Neural cell (in vitro differentiated cells): ENCODE results near the gene IQSEC2.

Source experiments
- CTCF ChIP-seq: fragments of 450-650 bp; IDR thresholded peaks from 2 replicates; pipeline ENCODE4 v1.5.1; 2014; ENCODE audit warnings: antibody characterized with exemption, mild to moderate bottlenecking, moderate library complexity; ENCODE audit not compliant: poor library complexity, severe bottlenecking
- EP300 ChIP-seq: fragments of 450-650 bp; conservative IDR thresholded peaks from 2 replicates; pipeline ENCODE4 v1.6.1; 2014; ENCODE audit warnings: antibody characterized with exemption, mild to moderate bottlenecking, moderate library complexity; ENCODE audit not compliant: poor library complexity, severe bottlenecking
- EZH2 ChIP-seq: fragments of 200-600, 300-800 bp; shearing (Covaris generic), sonication (generic); IDR thresholded peaks from 2 replicates; pipeline ENCODE4 v1.6.1; 2014; ENCODE audit warnings: antibody characterized with exemption, low read length, borderline replicate concordance, mild to moderate bottlenecking; ENCODE audit not compliant: insufficient read depth, poor library complexity, severe bottlenecking
- POLR2AphosphoS5 ChIP-seq: IDR thresholded peaks from 2 replicates; pipeline ENCODE4 v1.6.1; 2012
- REST ChIP-seq: IDR thresholded peaks from 2 replicates; pipeline ENCODE4 v1.6.1; 2012; ENCODE audit warnings: borderline replicate concordance

GRCh38 chrX:53321943-53322497 is 40.6 kb upstream of the IQSEC2 start:
- TF ChIP-seq CTCF (no peak), POLR2AphosphoS5 (no peak), REST (no peak), EP300 (no peak), EZH2 (no peak)
